ENCODE results near the gene SARM1. TPM values are rescaled to one million over a fixed set of nuclear protein-coding genes. Genes with fewer than 3 reads are reported as not detected.
A peak's percentile ranks its signal among the peaks of the same experiment; 100 is the strongest.

SARM1 gene
- total RNA-seq: 0.26 and 0.53 TPM in 2 replicates

- Histone ChIP-seq H3K27me3 (ENCODE audit: control insufficient read depth, insufficient read depth, low read length) (peaks cover 17% of the 10 kb centered on the region), H3K4me3 (ENCODE audit: low read depth, low read length) (peak within 1 kb of the TSS; percentile 10), H3K36me3 (ENCODE audit: control insufficient read depth, insufficient read depth, low read length) (no peaks in the 10 kb centered on the region)
- no peak for DNase-seq (ENCODE audit: low read depth)
- no peak for FAIRE-seq
- no peak for TF ChIP-seq CTCF (IDR thresholded peaks at IDR 0.05; ENCODE audit: insufficient read depth, low read length, severe bottlenecking)
Observed at GRCh38 chr17:28371245-28372202, at the start of gene SARM1. Gene SARM1, plus strand, starts transcription at chr17:28371694. Its CDS starts 339 bp downstream, at chr17:28372033.

- no peak for TF ChIP-seq CTCF (IDR thresholded peaks at IDR 0.05; ENCODE audit: insufficient read depth, low read length, severe bottlenecking)
- FAIRE-seq: no peak
- H3K27me3 ChIP-seq (ENCODE audit: control insufficient read depth, insufficient read depth, low read length): no peaks in the 10 kb centered on the region
- H3K4me3 ChIP-seq (ENCODE audit: low read depth, low read length): no peak overlapping the region
- DNase-seq (ENCODE audit: low read depth): no peak
- H3K36me3 ChIP-seq (ENCODE audit: control insufficient read depth, insufficient read depth, low read length): no peaks in the 10 kb centered on the region
Observed at GRCh38 chr17:28324267-28324745, 47.2 kb upstream of the SARM1 start.

- DNase-seq (ENCODE audit: low read depth): no peak
- Histone ChIP-seq H3K27me3 (ENCODE audit: control insufficient read depth, insufficient read depth, low read length) (no peaks in the 10 kb centered on the region), H3K4me3 (ENCODE audit: low read depth, low read length) (no peak overlapping the region), H3K36me3 (ENCODE audit: control insufficient read depth, insufficient read depth, low read length) (no peaks in the 10 kb centered on the region)
- no peak for FAIRE-seq
- no peak for TF ChIP-seq CTCF (IDR thresholded peaks at IDR 0.05; ENCODE audit: insufficient read depth, low read length, severe bottlenecking)
Observed at GRCh38 chr17:28324781-28325180, 46.7 kb upstream of the SARM1 start.

- H3K4me3 ChIP-seq (ENCODE audit: low read depth, low read length): no peak overlapping the region
- TF ChIP-seq CTCF (IDR thresholded peaks at IDR 0.05; ENCODE audit: insufficient read depth, low read length, severe bottlenecking): no peak
- DNase-seq (ENCODE audit: low read depth) (no peak), FAIRE-seq (no peak)
- H3K36me3 ChIP-seq (ENCODE audit: control insufficient read depth, insufficient read depth, low read length): no peaks in the 10 kb centered on the region
- no peaks in the 10 kb centered on the region for H3K27me3 ChIP-seq (ENCODE audit: control insufficient read depth, insufficient read depth, low read length)
Observed at GRCh38 chr17:28325211-28325610, 46.3 kb upstream of the SARM1 start.

DNA sequence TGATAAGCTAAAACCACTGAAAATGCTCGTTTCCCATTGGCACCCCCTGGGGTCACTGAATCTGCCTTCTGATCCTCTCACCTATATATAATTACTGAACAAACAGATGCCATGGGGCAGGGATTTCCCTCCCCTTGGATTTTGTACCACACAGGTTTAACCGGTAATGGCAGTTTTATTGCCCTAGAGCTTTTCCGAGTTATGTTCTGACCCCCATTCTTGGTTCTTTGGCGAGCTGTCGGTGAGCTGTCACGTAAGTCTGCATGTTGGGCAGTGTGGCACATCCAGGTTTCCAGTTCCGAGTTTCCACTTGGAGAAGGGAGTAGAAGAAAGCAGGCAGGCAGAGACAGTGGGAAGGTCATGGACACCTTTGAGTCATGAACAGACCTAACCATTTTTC, 45.4 kb upstream of the SARM1 start:
- H3K27me3 ChIP-seq (ENCODE audit: control insufficient read depth, insufficient read depth, low read length): no peaks in the 10 kb centered on the region
- H3K4me3 ChIP-seq (ENCODE audit: low read depth, low read length): no peak overlapping the region
- peaks cover 3% of the 10 kb centered on the region for H3K36me3 ChIP-seq (ENCODE audit: control insufficient read depth, insufficient read depth, low read length)
- FAIRE-seq (no peak), DNase-seq (ENCODE audit: low read depth) (peak; percentile 67)
- TF ChIP-seq CTCF (IDR thresholded peaks at IDR 0.05; ENCODE audit: insufficient read depth, low read length, severe bottlenecking): no peak
